T47D (cell line): ENCODE data around the gene NKX2-3.

Source experiments
- DNase-seq, 2 experiments: peaks; one replicate each; pipeline versions ENCODE4 v3.0.0 to v3.0.0-alpha.2; 2011 to 2012; ENCODE audit warnings: low read depth in 1 of 2, low spot score in 1 of 2
- JUND ChIP-seq: IDR thresholded peaks from 2 replicates; pipeline ENCODE4 v1.6.1; 2012; ENCODE audit warnings: low read depth
- in situ Hi-C: cut with HindIII; loops from 2 replicates; pipeline ENCODE4 v1.10.0; 2016; ENCODE audit warnings: low sequenced_read_pairs, low pct_unique_long_range_greater_than_20kb

Gene NKX2-3

GRCh38 chr10:99520847-99521764, 11.6 kb upstream of the NKX2-3 start:
- in situ Hi-C loops: no loop called here
- no peak for DNase-seq
- TF ChIP-seq JUND: no peak

DNA sequence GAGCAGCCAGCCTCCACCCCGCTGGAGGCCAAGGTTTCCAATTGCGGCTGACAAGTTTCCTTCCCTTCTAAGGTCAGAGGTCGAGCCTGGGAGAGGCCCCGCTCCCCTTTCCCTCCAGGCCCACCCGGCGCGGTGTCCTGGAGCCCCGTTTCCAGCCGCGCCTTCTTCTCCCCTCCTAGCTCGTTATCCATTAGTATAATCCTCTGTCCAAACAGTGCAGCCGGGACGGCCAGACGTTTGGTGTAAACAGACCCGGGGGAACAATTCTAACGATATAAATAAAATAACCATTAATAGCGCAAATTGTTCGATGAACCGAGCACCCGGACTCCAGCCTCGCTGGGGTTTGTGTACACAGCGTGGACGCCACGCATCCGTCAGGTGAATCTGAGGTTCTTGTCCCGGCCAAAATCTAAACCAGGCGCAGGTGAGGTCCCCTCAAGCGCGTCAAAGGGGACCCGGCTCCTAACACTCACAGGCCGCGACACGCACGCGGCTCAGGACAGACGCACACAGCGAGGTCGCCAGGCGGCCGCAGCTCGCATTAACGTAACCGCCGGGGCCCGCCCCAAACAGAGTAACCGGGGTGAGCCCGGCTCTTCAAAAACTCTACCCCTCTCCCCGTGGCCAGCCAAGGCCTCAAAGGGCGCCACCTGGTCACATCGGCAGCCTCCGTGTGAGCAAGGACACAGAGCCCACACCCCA, 10.8 kb upstream of the NKX2-3 start:
- no peak for TF ChIP-seq JUND
- in situ Hi-C loops: no loop called here
- no peak for DNase-seq

- no peak for TF ChIP-seq JUND
- in situ Hi-C loops: no loop called here
- no peak for DNase-seq
These were observed 10.1 kb upstream of the NKX2-3 start for GRCh38 chr10:99522470-99523250.

DNA sequence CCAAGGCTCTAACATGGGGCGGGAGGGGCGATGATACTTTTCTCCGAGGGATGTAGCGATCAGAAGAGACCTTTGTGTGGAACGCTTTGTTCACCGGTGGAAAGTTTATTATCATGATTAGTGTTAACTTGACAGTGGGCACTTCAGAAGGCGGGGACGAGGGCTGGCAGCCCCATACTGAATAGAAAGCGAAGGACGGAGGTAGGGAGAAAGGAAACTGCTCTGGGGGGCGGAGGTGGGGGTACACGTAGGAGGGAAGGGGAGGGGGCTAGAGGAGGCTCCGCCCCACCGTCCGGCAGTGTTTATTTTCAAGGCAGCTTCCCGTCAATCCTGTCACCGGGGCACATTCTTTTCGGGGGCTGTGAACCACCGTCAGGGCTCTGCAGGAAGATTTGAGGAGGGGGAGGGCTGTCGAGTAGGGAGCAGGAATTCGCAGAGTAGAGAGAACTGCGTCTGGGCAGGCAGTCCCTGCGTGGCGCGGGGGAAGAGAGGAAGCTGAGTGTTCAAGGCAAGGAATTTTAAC, 9.4 kb upstream of the NKX2-3 start:
- DNase-seq: no peak
- in situ Hi-C loops: no loop called here
- no peak for TF ChIP-seq JUND

DNA sequence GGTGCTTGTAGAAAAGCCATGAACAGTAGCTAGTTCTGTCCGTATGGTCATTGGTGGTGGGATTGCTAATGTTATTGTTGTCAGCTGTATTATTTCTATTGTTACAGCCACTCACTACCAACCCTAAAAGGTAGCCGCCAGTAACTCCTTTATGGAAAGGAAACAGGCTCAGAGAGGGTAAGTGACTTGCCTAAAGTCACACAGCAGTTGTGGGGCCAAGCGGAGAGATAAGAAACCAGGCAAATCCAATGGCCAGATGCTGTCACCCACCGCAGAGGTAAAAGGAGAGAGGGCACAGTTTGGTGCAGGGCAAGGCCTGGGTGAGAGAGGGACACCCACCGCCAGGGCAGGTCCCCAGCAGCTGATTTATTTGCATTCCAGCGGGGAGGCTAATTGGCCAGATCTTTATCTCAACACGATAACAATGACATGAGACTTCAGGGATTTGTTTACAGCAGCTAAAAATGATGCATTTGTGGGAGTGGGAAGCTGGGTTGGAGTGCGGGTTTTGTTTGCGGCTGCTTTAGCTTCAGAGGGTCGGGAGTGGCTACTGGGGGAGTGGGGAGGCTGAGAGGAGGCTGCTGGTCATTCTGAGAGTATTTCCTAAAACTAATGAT, 8.6 kb upstream of the NKX2-3 start:
- in situ Hi-C loops: no loop called here
- DNase-seq: no peak
- no peak for TF ChIP-seq JUND

GRCh38 chr10:99524736-99525380, 7.9 kb upstream of the NKX2-3 start:
- TF ChIP-seq JUND: no peak
- in situ Hi-C loops: no loop called here
- no peak for DNase-seq

DNA sequence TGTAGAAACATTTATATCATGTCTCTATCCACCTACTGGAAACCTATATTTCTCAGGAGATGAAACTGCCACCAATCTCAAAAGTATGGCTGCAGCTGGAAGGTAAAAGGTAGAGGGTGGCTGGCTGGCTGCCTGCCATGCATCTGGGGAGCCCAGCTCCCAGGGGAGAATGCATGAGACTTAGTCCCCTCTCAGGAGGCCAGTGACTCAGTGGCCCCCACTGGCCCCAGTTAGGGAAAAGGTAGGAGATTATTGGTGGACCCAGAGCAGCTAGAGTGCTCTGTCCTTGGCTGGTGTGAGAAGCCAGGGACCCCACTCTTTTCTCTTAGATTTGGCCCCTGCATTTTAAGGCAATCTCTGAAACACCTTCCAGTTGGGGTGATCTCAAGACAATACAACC, 6.8 kb upstream of the NKX2-3 start:
- no peak for DNase-seq
- no peak for TF ChIP-seq JUND
- in situ Hi-C loops: no loop called here

- in situ Hi-C loops: no loop called here
- DNase-seq: no peak
- TF ChIP-seq JUND: no peak
These were observed 5.8 kb upstream of the NKX2-3 start for GRCh38 chr10:99526861-99527504.

DNA sequence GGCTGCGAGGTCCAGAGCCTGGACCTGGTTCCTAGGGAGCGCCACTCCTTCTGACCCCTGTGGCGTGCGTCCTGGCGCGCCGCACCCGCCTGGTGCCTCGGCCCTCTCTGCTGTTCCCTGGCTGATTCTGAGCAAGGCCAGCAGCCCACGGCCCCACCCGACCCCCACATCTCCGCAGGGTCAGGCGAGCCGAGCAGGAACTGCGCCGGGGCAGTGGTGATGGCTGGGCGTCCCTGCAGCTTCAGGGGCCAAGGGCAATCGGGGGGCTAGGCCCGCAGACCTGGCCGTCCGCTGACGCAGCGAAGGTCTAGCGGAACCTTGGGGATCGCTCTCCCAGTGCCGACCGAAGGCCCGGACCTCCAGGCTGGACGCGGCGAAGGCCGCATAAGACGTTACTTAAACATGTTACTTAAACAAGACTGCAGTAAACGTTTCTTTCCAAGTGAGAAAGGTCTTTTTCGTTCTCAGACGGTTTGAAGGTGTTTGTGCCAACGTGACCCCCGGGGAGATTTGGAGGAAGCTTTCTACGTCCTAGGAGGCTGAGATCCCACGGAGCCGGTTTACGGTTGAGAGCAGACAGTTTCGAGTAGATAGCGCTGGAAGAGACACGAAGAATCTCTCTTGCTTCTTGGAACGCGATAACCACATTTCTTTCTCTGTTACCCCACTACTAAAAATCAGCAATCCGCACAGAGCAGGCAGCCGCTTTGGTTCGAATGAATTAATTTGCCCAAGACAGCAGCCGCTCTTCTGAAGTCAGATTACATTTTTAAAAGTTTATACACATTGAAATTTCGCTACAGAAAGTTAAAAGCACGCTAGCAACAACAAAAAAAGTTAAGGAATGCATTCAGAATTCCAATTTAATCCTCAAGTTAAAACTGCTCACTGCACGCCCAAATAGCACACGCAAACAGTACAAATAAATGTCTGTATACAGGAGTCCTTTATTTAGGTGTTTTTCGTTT, 4.9 kb upstream of the NKX2-3 start:
- in situ Hi-C loops: no loop called here
- DNase-seq: no peak
- no peak for TF ChIP-seq JUND
